ENCODE data around the gene PRPF40A. TPM values are rescaled to one million over a fixed set of nuclear protein-coding genes. Genes with fewer than 3 reads are reported as not detected.

The PRPF40A gene
- total RNA-seq, 1 donor from 2014 or later = 129 TPM

- CTCF ChIA-PET = no interaction called here
- no peak for TF ChIP-seq CTCF (IDR thresholded peaks at IDR 0.05)
- H3K9me3 Mint-ChIP-seq = no peaks in the 10 kb centered on the region
- no peaks in the 10 kb centered on the region for H3K27me3 Mint-ChIP-seq
- no peak overlapping the region for H3K27ac Mint-ChIP-seq
- POLR2A ChIA-PET = no interaction called here
- ATAC-seq (ENCODE audit: low read depth) (no peak), DNase-seq (no peak)
- H3K4me3 Mint-ChIP-seq = no peak overlapping the region
- no peaks in the 10 kb centered on the region for H3K36me3 Mint-ChIP-seq (ENCODE audit: low read depth)
- intact Hi-C loops (cut with micrococcal nuclease) = no loop called here
- H3K4me1 Mint-ChIP-seq = no peaks in the 10 kb centered on the region
Measured at GRCh38 chr2:152630466-152630865, 86.8 kb downstream of the PRPF40A start.

- Mint-ChIP-seq H3K36me3 (ENCODE audit: low read depth) (no peaks in the 10 kb centered on the region), H3K4me3 (no peak overlapping the region), H3K27me3 (no peaks in the 10 kb centered on the region), H3K27ac (no peak overlapping the region), H3K9me3 (no peaks in the 10 kb centered on the region), H3K4me1 (no peaks in the 10 kb centered on the region)
- CTCF ChIA-PET = no interaction called here
- ATAC-seq (ENCODE audit: low read depth) (no peak), DNase-seq (no peak)
- POLR2A ChIA-PET = no interaction called here
- intact Hi-C loops (cut with micrococcal nuclease) = no loop called here
- no peak for TF ChIP-seq CTCF (IDR thresholded peaks at IDR 0.05)
Measured at GRCh38 chr2:152629202-152629601, 88.1 kb downstream of the PRPF40A start.

GRCh38 chr2:152627351-152627957 is 89.8 kb downstream of the PRPF40A start:
- intact Hi-C loops (cut with micrococcal nuclease) = loop anchor here (1.0 to 2.0 kb wide), 3 partner anchors 437 to 591 kb away; no protein-coding TSS in a partner anchor
- no peak overlapping the region for H3K27ac Mint-ChIP-seq
- H3K27me3 Mint-ChIP-seq = no peaks in the 10 kb centered on the region
- POLR2A ChIA-PET = no interaction called here
- H3K4me1 Mint-ChIP-seq = no peaks in the 10 kb centered on the region
- DNase-seq (no peak), ATAC-seq (ENCODE audit: low read depth) (no peak)
- H3K36me3 Mint-ChIP-seq (ENCODE audit: low read depth) = no peaks in the 10 kb centered on the region
- no peak for TF ChIP-seq CTCF (IDR thresholded peaks at IDR 0.05)
- CTCF ChIA-PET = interaction anchor here (0.9 to 3.9 kb wide), 3 partner anchors 9 to 591 kb away, joined by 3 to 12 read pairs (median 3); partner anchors contain the start of gene STAM2
- H3K4me3 Mint-ChIP-seq = no peak overlapping the region
- no peaks in the 10 kb centered on the region for H3K9me3 Mint-ChIP-seq

GRCh38 chr2:152626911-152627339 is 90.3 kb downstream of the PRPF40A start:
- H3K36me3 Mint-ChIP-seq (ENCODE audit: low read depth) = no peaks in the 10 kb centered on the region
- no peak for TF ChIP-seq CTCF (IDR thresholded peaks at IDR 0.05)
- H3K4me3 Mint-ChIP-seq = no peak overlapping the region
- intact Hi-C loops (cut with micrococcal nuclease) = loop anchor here (1.0 to 2.0 kb wide), 3 partner anchors 437 to 590 kb away; no protein-coding TSS in a partner anchor
- POLR2A ChIA-PET = no interaction called here
- CTCF ChIA-PET = interaction anchor here (0.9 to 3.9 kb wide), 4 partner anchors 9 to 591 kb away, joined by 3 to 12 read pairs (median 4); partner anchors contain the start of gene STAM2
- H3K27me3 Mint-ChIP-seq = no peaks in the 10 kb centered on the region
- no peak for DNase-seq
- ATAC-seq (ENCODE audit: low read depth) = no peak
- H3K9me3 Mint-ChIP-seq = no peaks in the 10 kb centered on the region
- H3K27ac Mint-ChIP-seq = no peak overlapping the region
- no peaks in the 10 kb centered on the region for H3K4me1 Mint-ChIP-seq

GRCh38 chr2:152624805-152625204 is 92.5 kb downstream of the PRPF40A start:
- intact Hi-C loops (cut with micrococcal nuclease) = no loop called here
- CTCF ChIA-PET = interaction anchor here (2.1 to 3.9 kb wide), 2 partner anchors 11 to 448 kb away, joined by 10 to 12 read pairs; partner anchors contain the start of gene STAM2
- H3K4me1 Mint-ChIP-seq = no peaks in the 10 kb centered on the region

More at GRCh38 chr2:152624805-152625204, 92.5 kb downstream of the PRPF40A start:
- no peak overlapping the region for H3K4me3 Mint-ChIP-seq
- no peak for TF ChIP-seq CTCF (IDR thresholded peaks at IDR 0.05)
- no peak for ATAC-seq (ENCODE audit: low read depth)
- no peaks in the 10 kb centered on the region for H3K36me3 Mint-ChIP-seq (ENCODE audit: low read depth)
- POLR2A ChIA-PET = no interaction called here
- H3K27me3 Mint-ChIP-seq = no peaks in the 10 kb centered on the region
- H3K9me3 Mint-ChIP-seq = no peaks in the 10 kb centered on the region
- DNase-seq = no peak
- no peak overlapping the region for H3K27ac Mint-ChIP-seq
